Tibial nerve (tissue), 4 donors: ENCODE measurements around the gene CAV1. TPM values are rescaled to one million over a fixed set of nuclear protein-coding genes. Genes with fewer than 3 reads are reported as not detected.
A peak's percentile ranks its signal among the peaks of the same experiment; 100 is the strongest.
"Not testable (repeated sequence)": the region's sequence is repeated elsewhere in the genome, so short reads cannot be mapped to it uniquely, and the experiment has no call there.

Experiments
- DNase-seq, 2 donors: peaks; one replicate each; pipeline ENCODE4 v3.0.0-alpha.2; 2019; ENCODE audit warnings: low spot score in 2 of 2
- H3K27ac ChIP-seq, 4 donors: fragments of 200-600 bp; sonication (generic) in 3 of 4; one replicate each; pipeline ENCODE4 v1.5.1; 2017 to 2019; ENCODE audit warnings: mild to moderate bottlenecking in 1 of 4
- H3K27me3 ChIP-seq, 2 donors: fragments of 200-600 bp; sonication (generic) in 1 of 2; one replicate each; pipeline versions ENCODE4 v1.5.1 to v1.6.0; 2017 to 2019
- H3K36me3 ChIP-seq, 3 donors: fragments of 200-600 bp; sonication (generic); one replicate each; pipeline ENCODE4 v1.5.1; 2018 to 2019
- H3K4me1 ChIP-seq, 4 donors: fragments of 200-600 bp; sonication (generic) in 3 of 4; one replicate each; pipeline ENCODE4 v1.5.1; 2017 to 2019
- H3K4me3 ChIP-seq, 4 donors: fragments of 200-600 bp; sonication (generic) in 3 of 4; one replicate each; pipeline ENCODE4 v1.5.1; 2017 to 2019; ENCODE audit warnings: mild to moderate bottlenecking in 1 of 4, moderate library complexity in 1 of 4
- H3K9me3 ChIP-seq, 4 donors: fragments of 200-600 bp; sonication (generic) in 3 of 4; one replicate each; pipeline ENCODE4 v1.5.1; 2017 to 2019
- CTCF ChIP-seq, 5 experiments: fragments of 200-600 bp in 3 of 5; fragments of 450-650 bp in 2 of 5; sonication (generic) in 3 of 5; IDR thresholded peaks; one replicate each; pipeline ENCODE4 v1.5.1; 2016 to 2019; ENCODE audit warnings: antibody characterized with exemption in 5 of 5, mild to moderate bottlenecking in 3 of 5, moderate library complexity in 2 of 5
- EP300 ChIP-seq, 2 donors: sonication (generic); formaldehyde crosslinking; IDR thresholded peaks; one replicate each; pipeline ENCODE4 v1.6.1; 2017; ENCODE audit warnings: antibody characterized with exemption in 2 of 2, mild to moderate bottlenecking in 1 of 2
- POLR2A ChIP-seq, 2 donors: fragments of 450-650 bp; IDR thresholded peaks; one replicate each; pipeline ENCODE4 v1.6.1; 2017; ENCODE audit warnings: antibody characterized with exemption in 2 of 2, mild to moderate bottlenecking in 2 of 2, moderate library complexity in 2 of 2
- WGBS, 2 donors: methylation state at CpG; one replicate each; pipeline ENCODE4 v1.1.5; 2018; 5-methylcytosine and 5-hydroxymethylcytosine counted together
- total RNA-seq, 4 donors: library from RNA; depleted of rRNA; stranded (reverse); fragments of >200 nt; gene quantifications; one replicate each; pipeline ENCODE4 v1.1.0, GENCODE V29; 2016

Gene CAV1
- total RNA-seq, 4 donors from 2014 or later = 196 to 375 (median 312) TPM

GRCh38 chr7:116585967-116586366 lies 61.1 kb downstream of the CAV1 start:
- no peak overlapping the region for H3K27ac ChIP-seq
- H3K27me3 ChIP-seq = no peaks in the 10 kb centered on the region
- H3K4me3 ChIP-seq = no peak overlapping the region
- no peaks in the 10 kb centered on the region for H3K9me3 ChIP-seq
- peaks cover 0 to 31% (median 9%) of the 10 kb centered on the region in 4 donors for H3K4me1 ChIP-seq
- no peak for DNase-seq
- WGBS, 2 donors = 84 to 89% methylated on average over 5 of the region's 5 CpGs
- TF ChIP-seq EP300 (IDR thresholded peaks at IDR 0.05) (no peak), POLR2A (IDR thresholded peaks at IDR 0.05) (no peak), CTCF (IDR thresholded peaks at IDR 0.05) (no peak)
- H3K36me3 ChIP-seq = no peaks in the 10 kb centered on the region

- 91 to 100% methylated on average over 3 of the region's 3 CpGs for WGBS, 2 donors
- not testable (repeated sequence) for H3K27me3 ChIP-seq, DNase-seq
Observed at GRCh38 chr7:116587200-116587599, 62.4 kb downstream of the CAV1 start.

GRCh38 chr7:116588225-116588624 lies 63.4 kb downstream of the CAV1 start:
- Histone ChIP-seq H3K27ac (peak overlapping the region in 2 of 4 donors; percentile 63 to 66), H3K36me3 (no peaks in the 10 kb centered on the region), H3K27me3 (no peaks in the 10 kb centered on the region), H3K4me1 (peaks cover 0 to 42% (median 11%) of the 10 kb centered on the region in 4 donors), H3K4me3 (no peak overlapping the region), H3K9me3 (no peaks in the 10 kb centered on the region)
- DNase-seq = no peak
- WGBS, 2 donors = 19 to 20% methylated on average over 2 of the region's 2 CpGs
- TF ChIP-seq EP300 (IDR thresholded peaks at IDR 0.05) (peak in 1 of 2 donors; percentile 15), CTCF (IDR thresholded peaks at IDR 0.05) (no peak)

More at GRCh38 chr7:116587200-116587599, 62.4 kb downstream of the CAV1 start:
- H3K27ac ChIP-seq, H3K36me3 ChIP-seq, H3K4me3 ChIP-seq, H3K9me3 ChIP-seq: not testable (repeated sequence)
- peaks cover 0 to 39% (median 9%) of the 10 kb centered on the region in 4 donors for H3K4me1 ChIP-seq

- TF ChIP-seq POLR2A (IDR thresholded peaks at IDR 0.05) = no peak
- TF ChIP-seq CTCF (IDR thresholded peaks at IDR 0.05) = peak; percentile 46 to 87 (median 66)
- no peak overlapping the region for H3K4me3 ChIP-seq
- H3K9me3 ChIP-seq = no peaks in the 10 kb centered on the region
- H3K27ac ChIP-seq = peak overlapping the region in 2 of 4 donors; percentile 63 to 66
- no peaks in the 10 kb centered on the region for H3K27me3 ChIP-seq
- peaks cover 0 to 42% (median 9%) of the 10 kb centered on the region in 4 donors for H3K4me1 ChIP-seq
- WGBS, 2 donors = 22 to 27% methylated on average over 4 of the region's 4 CpGs
- no peaks in the 10 kb centered on the region for H3K36me3 ChIP-seq
- no peak for DNase-seq
Observed at GRCh38 chr7:116588641-116589594, 64.1 kb downstream of the CAV1 start.

DNA sequence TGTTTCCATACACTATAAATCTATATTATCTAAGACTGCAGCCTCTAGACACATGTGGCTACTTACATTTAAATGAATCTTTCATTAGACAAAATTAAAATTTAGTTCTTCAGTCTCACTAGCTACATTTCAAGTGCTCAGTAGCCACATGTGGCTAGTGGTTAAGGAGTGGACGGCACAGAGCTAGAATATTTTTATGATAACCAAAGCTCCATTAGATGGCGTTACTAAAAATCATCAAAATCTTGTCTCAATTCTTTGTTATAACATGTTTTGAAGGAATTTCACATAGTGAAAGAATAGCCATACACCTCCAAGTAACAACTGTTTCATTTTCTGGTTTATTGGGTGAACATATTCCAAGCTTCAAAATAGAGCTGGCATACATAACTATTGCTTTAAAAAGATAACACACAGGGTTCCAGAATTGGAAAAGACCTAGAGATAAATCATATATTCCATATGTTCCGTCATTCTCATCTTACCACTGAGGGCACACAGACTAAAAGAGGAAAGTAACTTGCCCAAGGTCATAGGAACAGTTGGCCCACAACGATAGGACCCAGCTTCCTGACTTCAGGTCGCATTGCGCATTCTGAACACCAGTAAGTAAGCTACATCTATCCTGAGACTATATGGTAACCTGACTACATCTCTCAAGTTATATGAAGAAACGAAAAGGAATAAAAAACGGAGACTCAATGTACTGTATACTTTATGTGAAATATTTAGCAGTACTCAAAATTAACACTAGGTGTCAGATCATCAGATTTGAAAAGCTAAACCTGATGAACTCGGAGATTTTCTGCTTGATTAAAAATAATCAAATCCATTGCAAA lies 66.6 kb downstream of the CAV1 start:
- H3K27ac ChIP-seq = peak overlapping the region in 1 of 4 donors; percentile 25
- H3K36me3 ChIP-seq = no peaks in the 10 kb centered on the region
- 44 to 46% methylated on average over 9 of the region's 9 CpGs for WGBS, 2 donors
- no peaks in the 10 kb centered on the region for H3K27me3 ChIP-seq
- no peak overlapping the region for H3K4me3 ChIP-seq
- peaks cover 0 to 39% (median 5%) of the 10 kb centered on the region in 4 donors for H3K4me1 ChIP-seq
- no peak for DNase-seq
- peak; percentile 60 to 71 (median 63) for TF ChIP-seq CTCF (IDR thresholded peaks at IDR 0.05)
- TF ChIP-seq EP300 (IDR thresholded peaks at IDR 0.05) = no peak
- no peaks in the 10 kb centered on the region for H3K9me3 ChIP-seq
